K562 (cell line): Measurements from ENCODE around the gene HARS1. TPM values are rescaled to one million over a fixed set of nuclear protein-coding genes. Genes with fewer than 3 reads are reported as not detected.

ENCODE experiments used
- BDP1 ChIP-seq: IDR thresholded peaks from 3 replicates; pipeline ENCODE4 v1.6.1; 2011; ENCODE audit not compliant: insufficient read length, insufficient read depth
- ETV5 ChIP-seq: sonication (generic); formaldehyde crosslinking; IDR thresholded peaks from 2 replicates; pipeline ENCODE4 v1.4.0; 2020; ENCODE audit warnings: low read depth, mild to moderate bottlenecking, missing genetic modification reagents
- FOXA3 ChIP-seq, 2 experiments: fragments of 450-650 bp in 1 of 2; sonication (generic) in 1 of 2; formaldehyde crosslinking; IDR thresholded peaks in 1 of 2; conservative IDR thresholded peaks in 1 of 2; 2 replicates each; pipeline versions ENCODE4 v1.4.0 to v1.8.0; 2020 to 2022; ENCODE audit warnings: mild to moderate bottlenecking in 2 of 2, missing genetic modification reagents in 1 of 2
- HOXB6 ChIP-seq: fragments of 250-450 bp; sonication (Bioruptor Pico); IDR thresholded peaks from 2 replicates; pipeline ENCODE4 v1.5.1; 2022; ENCODE audit warnings: mild to moderate bottlenecking, borderline replicate concordance
- MAZ ChIP-seq, 2 experiments: fragments of 450-650 bp in 1 of 2; sonication (generic) in 1 of 2; formaldehyde crosslinking; IDR thresholded peaks in 1 of 2; conservative IDR thresholded peaks in 1 of 2; 2 replicates each; pipeline versions ENCODE4 v1.4.0 to v1.5.0; 2020; ENCODE audit warnings: mild to moderate bottlenecking in 1 of 2, missing genetic modification reagents in 1 of 2
- MLLT1 ChIP-seq, 2 experiments: fragments of 450-650 bp; IDR thresholded peaks; 2 replicates each; pipeline ENCODE4 v1.6.1; 2016
- NFXL1 ChIP-seq: fragments of 450-650 bp; formaldehyde crosslinking; IDR thresholded peaks from 2 replicates; pipeline ENCODE4 v1.4.0; 2021; ENCODE audit warnings: mild to moderate bottlenecking
- PRPF4 ChIP-seq: fragments of 200-400 bp; formaldehyde crosslinking; IDR thresholded peaks from one replicate; pipeline ENCODE4 v1.6.1; 2017; ENCODE audit warnings: low read length, low read depth, mild to moderate bottlenecking; ENCODE audit not compliant: insufficient read depth, poor library complexity, severe bottlenecking
- PTTG1 ChIP-seq: fragments of 450-650 bp; IDR thresholded peaks from 2 replicates; pipeline ENCODE4 v1.6.1; 2016; ENCODE audit warnings: low read depth, mild to moderate bottlenecking, missing genetic modification characterization, missing compliant biosample characterization
- SMARCE1 ChIP-seq: fragments of 450-650 bp; IDR thresholded peaks from 2 replicates; pipeline ENCODE4 v1.7.1; 2016; ENCODE audit warnings: mild to moderate bottlenecking
- SOX6 ChIP-seq: fragments of 450-650 bp; IDR thresholded peaks from 2 replicates; pipeline ENCODE4 v1.6.1; 2014; ENCODE audit warnings: mild to moderate bottlenecking
- SP2 ChIP-seq: IDR thresholded peaks from 2 replicates; pipeline ENCODE4 v1.6.1; 2011; ENCODE audit warnings: mild to moderate bottlenecking, low read depth, low read length, moderate library complexity; ENCODE audit not compliant: poor library complexity, severe bottlenecking; ENCODE audit errors: extremely low read depth
- TRIM25 ChIP-seq: fragments of 450-650 bp; IDR thresholded peaks from 2 replicates; pipeline ENCODE4 v1.7.0; 2016; ENCODE audit warnings: borderline replicate concordance
- ZBTB8A ChIP-seq: fragments of 450-650 bp; IDR thresholded peaks from 2 replicates; pipeline ENCODE4 v1.6.1; 2018; ENCODE audit warnings: mild to moderate bottlenecking, moderate library complexity; ENCODE audit not compliant: partially characterized antibody
- ZC3H11A ChIP-seq: IDR thresholded peaks from 2 replicates; pipeline ENCODE4 v1.6.1; 2012; ENCODE audit warnings: low read depth, low read length, improper control_type of control experiment
- ZEB2 ChIP-seq: fragments of 450-650 bp; IDR thresholded peaks from 2 replicates; pipeline ENCODE4 v1.6.1; 2016
- ZNF175 ChIP-seq: fragments of 200-800 bp; sonication (Bioruptor generic); IDR thresholded peaks from 2 replicates; pipeline ENCODE4 v1.6.1; 2016; ENCODE audit warnings: low read depth, mild to moderate bottlenecking, missing genetic modification characterization, missing compliant biosample characterization
- ZNF212 ChIP-seq: fragments of 450-650 bp; formaldehyde crosslinking; IDR thresholded peaks from 2 replicates; pipeline ENCODE4 v1.4.0; 2020; ENCODE audit warnings: mild to moderate bottlenecking
- ZNF347 ChIP-seq: fragments of 450-650 bp; formaldehyde crosslinking; IDR thresholded peaks from 2 replicates; pipeline ENCODE4 v1.4.0; 2020; ENCODE audit warnings: low read depth, mild to moderate bottlenecking, moderate library complexity
- ZNF384 ChIP-seq: IDR thresholded peaks from 2 replicates; pipeline ENCODE4 v1.6.1; 2012; ENCODE audit warnings: low read depth, low read length, improper control_type of control experiment
- ZNF586 ChIP-seq: fragments of 450-650 bp; formaldehyde crosslinking; conservative IDR thresholded peaks from 2 replicates; pipeline ENCODE4 v1.4.0; 2020; ENCODE audit warnings: mild to moderate bottlenecking, moderate library complexity
- polyA plus RNA-seq, 8 experiments: library from polyadenylated mRNA; depleted of rRNA in 4 of 8; stranded (reverse) in 5 of 8; unstranded in 3 of 8; fragments of >200 nt; fragmentation: Nextera tagmentation in 2 of 8; fragmentation: Illumina TruSeq in 1 of 8; extraction: Ambion mirVana in 2 of 8; extraction: Trizol in 1 of 8; gene quantifications; 2 replicates each; pipeline versions ENCODE4 v1.2.1 to v1.2.3, GENCODE V29; 2011 to 2014; ENCODE audit warnings: inconsistent platforms in 1 of 8, missing spikeins in 1 of 8
- total RNA-seq, 7 experiments: library from RNA; depleted of rRNA in 6 of 7; stranded (reverse); fragments of >200 nt in 6 of 7; fragmentation: Illumina TruSeq in 2 of 7; extraction: Trizol in 2 of 7; gene quantifications; 2 replicates each; pipeline versions ENCODE4 v1.2.1 to v1.2.3, GENCODE V29; 2011 to 2021; ENCODE audit warnings: low replicate concordance in 1 of 7
- TF ChIP-seq, protein P1 (sequence below): fragments of 250-450 bp; sonication (Bioruptor Pico); IDR thresholded peaks from 2 replicates; pipeline ENCODE4 v1.8.0; 2021; ENCODE audit warnings: borderline replicate concordance, mild to moderate bottlenecking, moderate library complexity; ENCODE audit not compliant: poor library complexity, severe bottlenecking

Gene HARS1
- total and polyA plus RNA-seq, 9 of the 15 experiments (the other 6 are each of a cell fraction or from before 2014, with no cell fraction given) = 13.5 to 88.5 (median 75.2) TPM

DNA sequence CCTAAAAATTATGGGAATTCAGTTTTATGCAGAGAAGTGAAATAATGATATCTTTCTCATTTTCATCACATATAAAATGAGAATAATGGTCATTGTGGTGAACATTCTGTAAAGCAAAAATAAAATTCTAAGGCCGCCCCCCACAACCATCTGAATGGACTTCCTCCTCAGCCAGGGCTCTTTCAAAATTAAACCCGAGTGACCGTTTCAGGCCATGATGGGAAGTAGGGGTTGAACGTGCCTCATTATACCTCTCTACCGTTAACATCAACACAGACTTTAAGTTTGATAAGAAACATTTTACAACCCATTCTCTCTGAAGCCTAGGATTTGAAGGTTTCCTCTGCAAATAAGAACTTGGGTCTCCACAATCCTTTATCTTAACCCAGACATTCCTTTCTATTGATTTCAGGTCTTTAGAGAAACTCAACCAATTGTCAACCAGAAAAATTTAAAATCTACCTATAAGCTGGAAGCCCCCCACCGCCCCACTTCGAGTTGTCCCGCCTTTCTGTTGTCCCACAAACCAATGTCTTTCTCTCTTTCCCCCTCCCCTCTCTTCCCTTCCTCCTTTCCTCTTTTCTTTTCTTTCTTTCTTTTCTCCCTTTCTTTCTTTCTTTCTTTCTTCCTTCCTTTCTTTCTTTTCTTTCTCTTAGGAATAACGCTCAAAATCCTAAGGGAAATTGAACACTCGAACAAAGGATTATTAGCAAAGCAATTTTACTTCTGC lies 53.6 kb downstream of the HARS1 start (continued):
- TF ChIP-seq ZEB2 (no peak), MLLT1 (IDR thresholded peaks at IDR 0.05) (peak in 1 of 2 experiments; percentile 86; a peak in 2 of 4 replicates), ZNF384 (no peak), ZNF175 (CRISPR knock-in tag) (no peak), ZNF586 (CRISPR knock-in tag) (no peak), NFXL1 (CRISPR knock-in tag) (no peak), SOX6 (no peak), ZNF347 (CRISPR knock-in tag) (no peak), BDP1 (no peak), ZNF212 (no peak), FOXA3 (CRISPR knock-in tag; conservative IDR thresholded peaks at IDR 0.05 in 1 of 2, IDR thresholded peaks at IDR 0.05 in 1 of 2) (no peak), HOXB6 (CRISPR knock-in tag) (no peak), ETV5 (CRISPR knock-in tag) (no peak), MAZ (CRISPR knock-in tag; conservative IDR thresholded peaks at IDR 0.05 in 1 of 2, IDR thresholded peaks at IDR 0.05 in 1 of 2) (0 out of 4 replicates have a peak, but pooled peaks of 1 of the 2 experiments have one; percentile 20), SMARCE1 (no peak), ZC3H11A (no peak), ZBTB8A (no peak), SP2 (no peak), PTTG1 (tag) (no peak), TRIM25 (0 out of 2 replicates have a peak, but pooled peaks have one; percentile 74), PRPF4 (no peak)
- TF ChIP-seq, protein P1, sequence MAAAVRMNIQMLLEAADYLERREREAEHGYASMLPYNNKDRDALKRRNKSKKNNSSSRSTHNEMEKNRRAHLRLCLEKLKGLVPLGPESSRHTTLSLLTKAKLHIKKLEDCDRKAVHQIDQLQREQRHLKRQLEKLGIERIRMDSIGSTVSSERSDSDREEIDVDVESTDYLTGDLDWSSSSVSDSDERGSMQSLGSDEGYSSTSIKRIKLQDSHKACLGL (CRISPR knock-in tag) = no peak
